ENCODE measurements around the gene MAN1A2. TPM values are rescaled to one million over a fixed set of nuclear protein-coding genes. Genes with fewer than 3 reads are reported as not detected.
A peak's percentile ranks its signal among the peaks of the same experiment; 100 is the strongest.

Gene MAN1A2
- total and polyA plus RNA-seq, 10 of the 15 experiments (the other 5 are each of a cell fraction or from before 2014, with no cell fraction given): 2.8 to 23.6 (median 16.0) TPM

DNA sequence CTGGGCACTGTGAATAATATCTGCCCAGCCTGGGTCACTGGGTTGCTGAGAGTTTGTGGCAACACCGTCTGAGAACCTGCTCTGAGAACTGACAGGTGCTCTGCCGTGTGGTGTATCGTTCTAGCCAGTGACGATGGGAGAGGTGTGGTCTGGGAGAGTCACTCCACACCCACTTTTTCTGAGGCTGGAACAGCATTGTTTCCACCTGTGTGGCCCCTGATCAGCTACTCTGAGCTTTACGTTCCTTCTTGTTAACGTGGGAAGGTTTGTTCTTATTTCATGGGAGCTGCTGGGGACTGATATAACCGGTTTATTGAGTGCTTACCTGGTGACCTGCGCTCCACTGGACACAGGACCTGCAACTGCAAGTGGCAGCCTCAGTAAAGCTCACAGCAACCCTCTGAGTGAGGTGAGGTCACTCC, 203.8 kb downstream of the MAN1A2 start:
- no peaks in the 10 kb centered on the region for H3K36me3 ChIP-seq (ENCODE audit: control insufficient read depth in 2 of 2, insufficient read depth in 2 of 2, low read length in 1 of 2)
- BruUV-seq (replicated peaks): no TSS peak
- SMC1A ChIA-PET (ENCODE audit: uncharacterized antibody, unreplicated experiment): interaction anchor here (1.1 to 1.2 kb wide), 2 partner anchors 9 to 36 kb away, joined by 3 to 4 read pairs; no protein-coding TSS in a partner anchor
- H2AFZ ChIP-seq (ENCODE audit: control insufficient read depth, low read depth, low read length): no peak overlapping the region
- no peaks in the 10 kb centered on the region for H4K20me1 ChIP-seq (ENCODE audit: control insufficient read depth, insufficient read depth)
- intact Hi-C loops (cut with micrococcal nuclease; ENCODE audit: unreplicated experiment): no loop called here
- CTCF ChIA-PET: interaction anchor here (1.2 kb wide), 1 partner anchor 37 kb away, joined by 3 read pairs; no protein-coding TSS in a partner anchor
- DNase-seq (ENCODE audit: low read depth, low spot score) (no peak), FAIRE-seq (no peak), ATAC-seq (0 out of 3 replicates have a peak, but pooled peaks have one; percentile 14)
- no peaks in the 10 kb centered on the region for H3K9me3 ChIP-seq (replicated peaks; ENCODE audit: control insufficient read depth, insufficient read depth, low read length)
- RAD21 ChIA-PET (ENCODE audit: unreplicated experiment): no interaction called here
- 55% methylated on average over 8 of the region's 8 CpGs for WGBS (ENCODE audit: insufficient coverage, insufficient replicate concordance, low lambda C conversion rate, missing lambda C conversion rate)
- H3K4me3 ChIP-seq: no peak overlapping the region
- no peaks in the 10 kb centered on the region for H3K4me1 ChIP-seq (ENCODE audit: control insufficient read depth, insufficient read depth, low read length)
- in situ Hi-C loops (cut with MboI): no loop called here
- H3K4me2 ChIP-seq (ENCODE audit: control insufficient read depth, insufficient read depth): no peak overlapping the region
- H3K9ac ChIP-seq (ENCODE audit: control insufficient read depth, insufficient read depth, low read length): no peak overlapping the region
- H3K27me3 ChIP-seq (replicated peaks in 1 of 2; ENCODE audit: control insufficient read depth in 2 of 2, insufficient read depth in 2 of 2, low read length in 1 of 2): peaks cover 0 to 3% of the 10 kb centered on the region in 2 experiments; a peak in 3 of 4 replicates
- POLR2A ChIA-PET: no interaction called here
- no peaks in the 10 kb centered on the region for H3K79me2 ChIP-seq (ENCODE audit: control insufficient read depth, insufficient read depth, low read length)
- TF ChIP-seq SUPT20H (IDR thresholded peaks at IDR 0.05; ENCODE audit: borderline replicate concordance, control insufficient read depth, low read depth, low read length) (no peak), MEF2A (IDR thresholded peaks at IDR 0.05; ENCODE audit: insufficient read depth, low read depth, low read length) (no peak), RAD51 (IDR thresholded peaks at IDR 0.05) (no peak), IKZF1 (conservative IDR thresholded peaks at IDR 0.05) (no peak), MYC (IDR thresholded peaks at IDR 0.05; ENCODE audit: insufficient read depth, insufficient read length, insufficient replicate concordance, low read length, severe bottlenecking) (no peak), PAX8 (IDR thresholded peaks at IDR 0.05) (no peak), NR2C1 (IDR thresholded peaks at IDR 0.05) (no peak), POLR2AphosphoS5 (IDR thresholded peaks at IDR 0.05; ENCODE audit: low read length) (no peak)
- TF ChIP-seq, protein P1, sequence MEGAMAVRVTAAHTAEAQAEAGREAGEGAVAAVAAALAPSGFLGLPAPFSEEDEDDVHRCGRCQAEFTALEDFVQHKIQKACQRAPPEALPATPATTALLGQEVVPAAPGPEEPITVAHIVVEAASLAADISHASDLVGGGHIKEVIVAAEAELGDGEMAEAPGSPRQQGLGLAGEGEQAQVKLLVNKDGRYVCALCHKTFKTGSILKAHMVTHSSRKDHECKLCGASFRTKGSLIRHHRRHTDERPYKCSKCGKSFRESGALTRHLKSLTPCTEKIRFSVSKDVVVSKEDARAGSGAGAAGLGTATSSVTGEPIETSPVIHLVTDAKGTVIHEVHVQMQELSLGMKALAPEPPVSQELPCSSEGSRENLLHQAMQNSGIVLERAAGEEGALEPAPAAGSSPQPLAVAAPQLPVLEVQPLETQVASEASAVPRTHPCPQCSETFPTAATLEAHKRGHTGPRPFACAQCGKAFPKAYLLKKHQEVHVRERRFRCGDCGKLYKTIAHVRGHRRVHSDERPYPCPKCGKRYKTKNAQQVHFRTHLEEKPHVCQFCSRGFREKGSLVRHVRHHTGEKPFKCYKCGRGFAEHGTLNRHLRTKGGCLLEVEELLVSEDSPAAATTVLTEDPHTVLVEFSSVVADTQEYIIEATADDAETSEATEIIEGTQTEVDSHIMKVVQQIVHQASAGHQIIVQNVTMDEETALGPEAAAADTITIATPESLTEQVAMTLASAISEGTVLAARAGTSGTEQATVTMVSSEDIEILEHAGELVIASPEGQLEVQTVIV (IDR thresholded peaks at IDR 0.05; ENCODE audit: borderline replicate concordance, partially characterized antibody): no peak
- no peak overlapping the region for H3K27ac ChIP-seq (ENCODE audit: control insufficient read depth, insufficient read depth)
